Naive thymus-derived CD8-positive, alpha-beta T cell (primary cell): ENCODE results near the gene MPP2. TPM values are rescaled to one million over a fixed set of nuclear protein-coding genes. Genes with fewer than 3 reads are reported as not detected.
A peak's percentile ranks its signal among the peaks of the same experiment; 100 is the strongest.

Experiments used
- ATAC-seq, 2 donors: fragments of 150-1000 bp; cut with Tn5 transposase in 1 of 2; sonication (Bioruptor Pico), chemical (Tn5 transposase) in 1 of 2; 1 replicate in 1 of 2; 2 replicates in 1 of 2; pipeline ENCODE4 v1.10.0; 2021; ENCODE audit warnings: mild to moderate bottlenecking in 2 of 2, moderate library complexity in 2 of 2
- POLR2A ChIA-PET: fragments of 350-600 bp; sonication (Branson Sonifier 250); formaldehyde crosslinking; loops from one replicate; lab custom pipeline; 2021; ENCODE audit warnings: antibody characterized with exemption; lab: Charles Lee
- DNase-seq, 10 donors: peaks; one replicate each; pipeline versions ENCODE4 v3.0.0 to v3.0.0-alpha.2; 2020 to 2022
- H3K27ac Mint-ChIP-seq, 10 donors: one replicate each; pipeline ENCODE4 v1.8.0; 2020 to 2022; ENCODE audit warnings: mild to moderate bottlenecking in 10 of 10, mixed read lengths in 10 of 10, moderate library complexity in 4 of 10, inconsistent platforms in 1 of 10
- H3K27me3 Mint-ChIP-seq, 5 donors: one replicate each; pipeline ENCODE4 v1.8.0; 2021 to 2022; ENCODE audit warnings: mixed read lengths in 5 of 5
- H3K36me3 Mint-ChIP-seq, 3 donors: one replicate each; pipeline ENCODE4 v1.8.0; 2020 to 2022; ENCODE audit warnings: mixed read lengths in 3 of 3, mild to moderate bottlenecking in 2 of 3, inconsistent platforms in 1 of 3
- H3K4me1 Mint-ChIP-seq, 4 donors: one replicate each; pipeline ENCODE4 v1.8.0; 2021 to 2022; ENCODE audit warnings: mixed read lengths in 4 of 4
- H3K4me3 Mint-ChIP-seq, 10 donors: one replicate each; pipeline ENCODE4 v1.8.0; 2020 to 2022; ENCODE audit warnings: mild to moderate bottlenecking in 10 of 10, mixed read lengths in 10 of 10, moderate library complexity in 6 of 10, inconsistent platforms in 1 of 10
- H3K9me3 Mint-ChIP-seq, 9 donors: one replicate each; pipeline ENCODE4 v1.8.0; 2020 to 2022; ENCODE audit warnings: mixed read lengths in 9 of 9, mild to moderate bottlenecking in 3 of 9, inconsistent platforms in 1 of 9, moderate library complexity in 1 of 9
- polyA plus RNA-seq, 3 donors: library from polyadenylated mRNA; unstranded; fragments of 300-500 nt; fragmentation: Illumina TruSeq; gene quantifications; one replicate each; pipeline ENCODE4 v1.2.3, GENCODE V29; 2021
- total RNA-seq, 8 experiments: library from RNA in 2 of 8; stranded (reverse) in 2 of 8; gene quantifications; one replicate each; pipeline ENCODE4 v1.2.3 and lab custom pipeline; 2021 to 2026

Gene MPP2
- total and polyA plus RNA-seq, 5 experiments from 2014 or later: 1.1 to 5.2 (median 3.1) TPM

GRCh38 chr17:43927060-43927864 lies 19.9 kb upstream of the MPP2 start:
- POLR2A ChIA-PET: interaction anchor here (0.6 to 1.7 kb wide), 4 partner anchors 11 to 73 kb away, joined by 3 to 10 read pairs (median 8); partner anchors contain the start of gene MPP2
- Mint-ChIP-seq H3K4me1 (peaks cover 18 to 30% (median 27%) of the 10 kb centered on the region in 4 donors), H3K27ac (peak overlapping the region; percentile 79 to 97 (median 90)), H3K27me3 (peaks cover 0 to 10% (median 0%) of the 10 kb centered on the region in 5 donors), H3K36me3 (peaks cover 0 to 2% (median 0%) of the 10 kb centered on the region in 3 donors), H3K4me3 (peak overlapping the region; percentile 83 to 95 (median 88)), H3K9me3 (no peaks in the 10 kb centered on the region)
- DNase-seq (peak in 2 of 10 donors; percentile 16 to 19), ATAC-seq (peak; percentile 50 to 82)

GRCh38 chr17:43924558-43924957 lies 17.2 kb upstream of the MPP2 start:
- Mint-ChIP-seq H3K27me3 (peaks cover 0 to 10% (median 0%) of the 10 kb centered on the region in 5 donors), H3K36me3 (peaks cover 0 to 2% (median 0%) of the 10 kb centered on the region in 3 donors), H3K9me3 (no peaks in the 10 kb centered on the region), H3K4me1 (peaks cover 14 to 26% (median 25%) of the 10 kb centered on the region in 4 donors), H3K27ac (no peak overlapping the region), H3K4me3 (no peak overlapping the region)
- POLR2A ChIA-PET: interaction anchor here (0.6 to 1.6 kb wide), 3 partner anchors 9 to 119 kb away, joined by 3 to 5 read pairs (median 3); no protein-coding TSS in a partner anchor
- ATAC-seq (no peak), DNase-seq (no peak)

GRCh38 chr17:43920500-43921095 lies 13.3 kb upstream of the MPP2 start:
- H3K27me3 Mint-ChIP-seq: peaks cover 0 to 5% (median 0%) of the 10 kb centered on the region in 5 donors
- POLR2A ChIA-PET: no interaction called here
- ATAC-seq (no peak), DNase-seq (no peak)
- no peaks in the 10 kb centered on the region for H3K9me3 Mint-ChIP-seq
- H3K27ac Mint-ChIP-seq: peak overlapping the region in 1 of 10 donors; percentile 48
- peaks cover 0 to 2% (median 0%) of the 10 kb centered on the region in 3 donors for H3K36me3 Mint-ChIP-seq
- H3K4me3 Mint-ChIP-seq: no peak overlapping the region
- H3K4me1 Mint-ChIP-seq: peaks cover 7 to 27% (median 18%) of the 10 kb centered on the region in 4 donors

GRCh38 chr17:43918026-43918389 lies 10.7 kb upstream of the MPP2 start:
- peaks cover 10 to 30% (median 18%) of the 10 kb centered on the region in 4 donors for H3K4me1 Mint-ChIP-seq
- no peaks in the 10 kb centered on the region for H3K27me3 Mint-ChIP-seq
- peak overlapping the region in 8 of 10 donors; percentile 41 to 91 (median 78) for H3K27ac Mint-ChIP-seq
- DNase-seq: no peak
- no peaks in the 10 kb centered on the region for H3K36me3 Mint-ChIP-seq
- POLR2A ChIA-PET: interaction anchor here (0.6 kb wide), 1 partner anchor 88 kb away, joined by 4 read pairs; no protein-coding TSS in a partner anchor
- no peaks in the 10 kb centered on the region for H3K9me3 Mint-ChIP-seq
- ATAC-seq: peak in 1 of 2 donors; percentile 9
- H3K4me3 Mint-ChIP-seq: peak overlapping the region; percentile 73 to 90 (median 86)

GRCh38 chr17:43917348-43918025 lies 10.2 kb upstream of the MPP2 start:
- no peaks in the 10 kb centered on the region for H3K36me3 Mint-ChIP-seq
- peak; percentile 82 to 88 for ATAC-seq
- H3K27ac Mint-ChIP-seq: peak overlapping the region in 9 of 10 donors; percentile 61 to 91 (median 81)
- H3K27me3 Mint-ChIP-seq: no peaks in the 10 kb centered on the region
- peaks cover 10 to 30% (median 18%) of the 10 kb centered on the region in 4 donors for H3K4me1 Mint-ChIP-seq
- H3K4me3 Mint-ChIP-seq: peak overlapping the region; percentile 73 to 90 (median 86)
- peak in 8 of 10 donors; percentile 29 to 53 (median 39) for DNase-seq
- POLR2A ChIA-PET: interaction anchor here (0.6 kb wide), 1 partner anchor 88 kb away, joined by 4 read pairs; no protein-coding TSS in a partner anchor
- no peaks in the 10 kb centered on the region for H3K9me3 Mint-ChIP-seq

- peaks cover 10 to 30% (median 18%) of the 10 kb centered on the region in 4 donors for H3K4me1 Mint-ChIP-seq
- no peaks in the 10 kb centered on the region for H3K36me3 Mint-ChIP-seq
- ATAC-seq (no peak), DNase-seq (no peak)
- H3K27me3 Mint-ChIP-seq: no peaks in the 10 kb centered on the region
- peak overlapping the region; percentile 73 to 90 (median 86) for H3K4me3 Mint-ChIP-seq
- POLR2A ChIA-PET: no interaction called here
- peak overlapping the region in 9 of 10 donors; percentile 61 to 91 (median 81) for H3K27ac Mint-ChIP-seq
- H3K9me3 Mint-ChIP-seq: no peaks in the 10 kb centered on the region
Measured at GRCh38 chr17:43917016-43917347, 9.6 kb upstream of the MPP2 start.

GRCh38 chr17:43916385-43916784 lies 9.0 kb upstream of the MPP2 start:
- Mint-ChIP-seq H3K27ac (peak overlapping the region in 7 of 10 donors; percentile 9 to 91 (median 74)), H3K4me1 (peaks cover 10 to 30% (median 18%) of the 10 kb centered on the region in 4 donors), H3K36me3 (no peaks in the 10 kb centered on the region), H3K4me3 (peak overlapping the region in 9 of 10 donors; percentile 52 to 87 (median 84)), H3K9me3 (no peaks in the 10 kb centered on the region), H3K27me3 (no peaks in the 10 kb centered on the region)
- DNase-seq: no peak
- no peak for ATAC-seq
- POLR2A ChIA-PET: no interaction called here

GRCh38 chr17:43915559-43915958 lies 8.2 kb upstream of the MPP2 start:
- POLR2A ChIA-PET: no interaction called here
- DNase-seq (no peak), ATAC-seq (no peak)
- H3K4me1 Mint-ChIP-seq: peaks cover 10 to 30% (median 18%) of the 10 kb centered on the region in 4 donors
- no peaks in the 10 kb centered on the region for H3K36me3 Mint-ChIP-seq
- peak overlapping the region in 2 of 10 donors; percentile 6 to 27 for H3K27ac Mint-ChIP-seq
- no peaks in the 10 kb centered on the region for H3K9me3 Mint-ChIP-seq
- H3K27me3 Mint-ChIP-seq: no peaks in the 10 kb centered on the region
- peak overlapping the region in 2 of 10 donors; percentile 1 to 49 for H3K4me3 Mint-ChIP-seq

- no peaks in the 10 kb centered on the region for H3K36me3 Mint-ChIP-seq
Measured at GRCh38 chr17:43914451-43914850, 7.1 kb upstream of the MPP2 start.

GRCh38 chr17:43913584-43913983 lies 6.2 kb upstream of the MPP2 start:
- Mint-ChIP-seq H3K4me1 (peaks cover 10 to 29% (median 18%) of the 10 kb centered on the region in 4 donors), H3K36me3 (no peaks in the 10 kb centered on the region), H3K27me3 (no peaks in the 10 kb centered on the region)

More at GRCh38 chr17:43914451-43914850, 7.1 kb upstream of the MPP2 start:
- Mint-ChIP-seq H3K27me3 (no peaks in the 10 kb centered on the region), H3K9me3 (no peaks in the 10 kb centered on the region), H3K27ac (no peak overlapping the region), H3K4me3 (no peak overlapping the region), H3K4me1 (peaks cover 10 to 32% (median 18%) of the 10 kb centered on the region in 4 donors)
- POLR2A ChIA-PET: interaction anchor here (0.7 kb wide), 1 partner anchor 12 kb away, joined by 3 read pairs; no protein-coding TSS in a partner anchor
- ATAC-seq: no peak
- DNase-seq: no peak

GRCh38 chr17:43912635-43913304 lies 5.4 kb upstream of the MPP2 start:
- Mint-ChIP-seq H3K9me3 (no peaks in the 10 kb centered on the region), H3K36me3 (no peaks in the 10 kb centered on the region), H3K27me3 (peaks cover 0 to 3% (median 0%) of the 10 kb centered on the region in 5 donors), H3K27ac (no peak overlapping the region), H3K4me1 (peaks cover 12 to 31% (median 17%) of the 10 kb centered on the region in 4 donors), H3K4me3 (no peak overlapping the region)
- POLR2A ChIA-PET: no interaction called here
- no peak for DNase-seq
- no peak for ATAC-seq

More at GRCh38 chr17:43913584-43913983, 6.2 kb upstream of the MPP2 start:
- Mint-ChIP-seq H3K9me3 (no peaks in the 10 kb centered on the region), H3K4me3 (no peak overlapping the region), H3K27ac (no peak overlapping the region)
- DNase-seq: no peak
- POLR2A ChIA-PET: no interaction called here
- ATAC-seq: no peak

GRCh38 chr17:43911904-43912303 lies 4.6 kb upstream of the MPP2 start:
- no peak for ATAC-seq
- H3K27me3 Mint-ChIP-seq: peaks cover 0 to 3% (median 0%) of the 10 kb centered on the region in 5 donors

More at GRCh38 chr17:43911904-43912303, 4.6 kb upstream of the MPP2 start:
- Mint-ChIP-seq H3K27ac (no peak overlapping the region), H3K9me3 (no peaks in the 10 kb centered on the region), H3K4me1 (peaks cover 11 to 25% (median 18%) of the 10 kb centered on the region in 4 donors), H3K4me3 (no peak overlapping the region), H3K36me3 (no peaks in the 10 kb centered on the region)
- DNase-seq: no peak
- POLR2A ChIA-PET: no interaction called here
